Astrocyte of the spinal cord (primary cell): ENCODE measurements around the gene POU2F3.
"Not testable (repeated sequence)": the region's sequence is repeated elsewhere in the genome, so short reads cannot be mapped to it uniquely, and the experiment has no call there.

Source experiments
- DNase-seq: peaks from one replicate; pipeline ENCODE4 v3.0.0; 2011; ENCODE audit warnings: low read depth, low spot score
- H3K4me3 ChIP-seq: 2 replicates; pipeline ENCODE4 v1.5.1; 2011; ENCODE audit warnings: low read depth, mild to moderate bottlenecking, low read length, moderate library complexity
- in situ Hi-C: cut with HindIII; loops from 2 replicates; pipeline ENCODE4 v1.10.0; 2017; ENCODE audit warnings: low sequenced_read_pairs
- TF ChIP-seq, protein P1 (sequence below): IDR thresholded peaks from 2 replicates; pipeline ENCODE4 v1.5.1; 2012; ENCODE audit warnings: low read depth, mild to moderate bottlenecking, low read length, inconsistent platforms

Gene POU2F3

GRCh38 chr11:120245434-120245833 lies 5.5 kb downstream of the POU2F3 start:
- in situ Hi-C loops: no loop called here
- no peak for DNase-seq
- no peak overlapping the region for H3K4me3 ChIP-seq
- TF ChIP-seq, protein P1, sequence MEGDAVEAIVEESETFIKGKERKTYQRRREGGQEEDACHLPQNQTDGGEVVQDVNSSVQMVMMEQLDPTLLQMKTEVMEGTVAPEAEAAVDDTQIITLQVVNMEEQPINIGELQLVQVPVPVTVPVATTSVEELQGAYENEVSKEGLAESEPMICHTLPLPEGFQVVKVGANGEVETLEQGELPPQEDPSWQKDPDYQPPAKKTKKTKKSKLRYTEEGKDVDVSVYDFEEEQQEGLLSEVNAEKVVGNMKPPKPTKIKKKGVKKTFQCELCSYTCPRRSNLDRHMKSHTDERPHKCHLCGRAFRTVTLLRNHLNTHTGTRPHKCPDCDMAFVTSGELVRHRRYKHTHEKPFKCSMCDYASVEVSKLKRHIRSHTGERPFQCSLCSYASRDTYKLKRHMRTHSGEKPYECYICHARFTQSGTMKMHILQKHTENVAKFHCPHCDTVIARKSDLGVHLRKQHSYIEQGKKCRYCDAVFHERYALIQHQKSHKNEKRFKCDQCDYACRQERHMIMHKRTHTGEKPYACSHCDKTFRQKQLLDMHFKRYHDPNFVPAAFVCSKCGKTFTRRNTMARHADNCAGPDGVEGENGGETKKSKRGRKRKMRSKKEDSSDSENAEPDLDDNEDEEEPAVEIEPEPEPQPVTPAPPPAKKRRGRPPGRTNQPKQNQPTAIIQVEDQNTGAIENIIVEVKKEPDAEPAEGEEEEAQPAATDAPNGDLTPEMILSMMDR: no peak

GRCh38 chr11:120248551-120249278 lies 8.8 kb downstream of the POU2F3 start:
- TF ChIP-seq, protein P1: no peak
- peak; percentile 66 for DNase-seq
- H3K4me3 ChIP-seq: no peak overlapping the region
- in situ Hi-C loops: no loop called here

- TF ChIP-seq, protein P1: no peak
- in situ Hi-C loops: no loop called here
- no peak for DNase-seq
- no peak overlapping the region for H3K4me3 ChIP-seq
Measured at GRCh38 chr11:120249279-120250262, 9.6 kb downstream of the POU2F3 start.

DNA sequence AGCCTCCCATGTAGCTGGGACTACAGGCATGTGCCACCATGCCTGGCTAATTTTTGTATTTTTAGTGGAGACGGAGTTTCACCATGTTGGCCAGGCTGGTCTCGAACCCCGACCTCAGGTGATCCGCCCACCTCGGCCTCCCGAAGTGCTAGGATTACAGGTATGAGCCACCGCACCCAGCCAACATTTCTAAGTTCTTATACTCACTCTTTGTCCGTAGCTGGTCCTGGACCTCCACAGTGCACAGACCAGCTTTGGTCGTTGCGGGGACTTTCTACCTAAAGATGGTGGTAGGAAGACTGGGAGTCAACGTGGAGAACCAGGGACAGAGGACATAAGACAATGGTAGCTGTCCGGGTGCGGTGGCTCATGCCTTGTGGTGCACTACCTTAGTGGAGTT lies 13.4 kb downstream of the POU2F3 start:
- DNase-seq, H3K4me3 ChIP-seq, in situ Hi-C loops: not testable (repeated sequence)

DNA sequence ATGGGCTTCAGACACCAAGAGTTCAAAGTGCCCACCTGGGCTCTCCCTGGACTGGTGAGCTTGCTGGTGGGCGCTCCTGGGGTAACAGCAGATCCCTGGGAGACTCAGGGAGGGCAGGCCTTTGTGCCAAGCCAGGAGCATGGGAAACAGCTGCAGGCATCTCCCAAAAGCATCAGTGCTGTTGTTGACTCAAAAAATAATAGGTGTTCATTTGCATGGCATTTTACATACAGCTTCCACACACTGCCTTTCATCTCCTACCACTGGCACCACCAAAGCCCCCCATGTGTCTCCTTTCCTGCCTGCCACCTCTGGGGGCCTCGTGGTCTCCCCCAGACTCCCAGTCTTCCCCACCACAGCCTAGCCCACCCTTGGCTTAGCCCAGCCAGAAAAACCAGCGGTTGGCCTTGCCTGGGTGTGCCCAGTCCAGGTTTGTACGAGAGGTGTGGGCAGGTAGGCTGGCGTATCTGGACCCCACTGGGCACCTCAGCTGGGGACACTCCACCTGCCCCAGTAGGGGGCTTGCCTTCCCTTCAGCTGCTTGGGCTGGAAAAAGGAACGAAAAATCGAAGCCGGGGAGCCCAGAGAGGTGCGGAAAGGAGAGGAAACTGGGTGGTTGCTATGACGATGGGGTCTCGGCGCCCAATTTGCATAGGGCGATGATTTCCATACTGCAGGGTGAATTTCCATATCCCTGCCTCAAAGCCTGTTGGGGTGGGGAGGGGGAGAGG lies 15.0 kb downstream of the POU2F3 start:
- DNase-seq: no peak
- in situ Hi-C loops: no loop called here
- TF ChIP-seq, protein P1: no peak
- no peak overlapping the region for H3K4me3 ChIP-seq

DNA sequence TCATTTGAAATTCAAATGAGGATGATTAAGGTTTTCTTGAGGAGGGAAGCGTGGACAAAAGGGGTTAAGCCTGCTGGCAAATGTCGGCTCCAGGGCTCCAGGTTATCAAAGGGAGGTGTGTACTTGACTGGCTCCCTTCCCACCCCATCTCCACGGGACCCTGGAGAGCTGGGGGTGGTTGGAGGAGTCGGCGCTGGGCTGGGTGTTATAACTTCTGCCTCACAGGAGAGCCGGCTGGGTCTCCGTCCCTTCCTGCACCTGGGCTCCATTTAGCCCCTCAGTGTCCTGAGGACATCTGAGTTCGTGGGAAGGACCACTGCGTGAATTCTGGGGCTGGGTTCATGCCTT lies 15.6 kb downstream of the POU2F3 start:
- in situ Hi-C loops: no loop called here
- no peak overlapping the region for H3K4me3 ChIP-seq
- no peak for DNase-seq
- TF ChIP-seq, protein P1: no peak
